Neural progenitor cell (in vitro differentiated cells): ENCODE results near the gene CEP55. TPM values are rescaled to one million over a fixed set of nuclear protein-coding genes. Genes with fewer than 3 reads are reported as not detected.

ENCODE experiments used
- DNase-seq: peaks from one replicate; pipeline ENCODE4 v3.0.0-alpha.2; 2016; ENCODE audit warnings: low spot score
- H2AFZ ChIP-seq: fragments of 200-600 bp; sonication (generic); replicated peaks from 2 replicates; pipeline ENCODE4 v1.6.1; 2016; ENCODE audit warnings: antibody characterized with exemption
- H3F3A ChIP-seq: fragments of 200-600 bp; sonication (generic); 2 replicates; pipeline ENCODE4 v1.6.1; 2016; ENCODE audit warnings: antibody characterized with exemption, low read depth
- H3K27ac ChIP-seq: fragments of 200-600 bp; sonication (generic); 2 replicates; pipeline ENCODE4 v1.5.1; 2016; ENCODE audit warnings: mild to moderate bottlenecking
- H3K27me3 ChIP-seq: fragments of 200-600 bp; sonication (generic); 2 replicates; pipeline ENCODE4 v1.6.1; 2016; ENCODE audit warnings: mild to moderate bottlenecking, moderate library complexity
- H3K36me3 ChIP-seq: fragments of 200-600 bp; sonication (generic); 2 replicates; pipeline ENCODE4 v1.5.1; 2016
- H3K4me1 ChIP-seq: fragments of 200-600 bp; sonication (generic); 2 replicates; pipeline ENCODE4 v1.6.1; 2016; ENCODE audit warnings: mixed run types
- H3K4me2 ChIP-seq: fragments of 200-600 bp; sonication (generic); 2 replicates; pipeline ENCODE4 v1.6.1; 2016
- H3K4me3 ChIP-seq: fragments of 200-600 bp; sonication (generic); 2 replicates; pipeline ENCODE4 v1.5.1; 2016
- H3K79me2 ChIP-seq: fragments of 200-600 bp; sonication (generic); 2 replicates; pipeline ENCODE4 v1.6.1; 2016; ENCODE audit warnings: low read depth
- H3K9ac ChIP-seq: fragments of 200-600 bp; sonication (generic); 2 replicates; pipeline ENCODE4 v1.6.1; 2016
- H3K9me3 ChIP-seq: fragments of 200-600 bp; sonication (generic); 2 replicates; pipeline ENCODE4 v1.5.1; 2016; ENCODE audit warnings: low read depth
- H4K20me1 ChIP-seq: fragments of 200-600 bp; sonication (generic); 2 replicates; pipeline ENCODE4 v1.6.1; 2016; ENCODE audit warnings: low read depth
- H3K27ac Mint-ChIP-seq: 3 replicates; pipeline ENCODE4 v1.8.0; 2021; ENCODE audit warnings: mixed read lengths
- H3K27me3 Mint-ChIP-seq: 2 replicates; pipeline ENCODE4 v1.8.0; 2022; ENCODE audit warnings: low read depth, mild to moderate bottlenecking, inconsistent platforms, moderate library complexity, mixed read lengths; ENCODE audit not compliant: insufficient read depth
- H3K36me3 Mint-ChIP-seq: 3 replicates; pipeline ENCODE4 v1.8.0; 2021; ENCODE audit warnings: mixed read lengths
- H3K4me1 Mint-ChIP-seq: 3 replicates; pipeline ENCODE4 v1.8.0; 2021; ENCODE audit warnings: mixed read lengths
- H3K4me3 Mint-ChIP-seq: 3 replicates; pipeline ENCODE4 v1.8.0; 2021; ENCODE audit warnings: mild to moderate bottlenecking, moderate library complexity, mixed read lengths
- H3K9me3 Mint-ChIP-seq: 3 replicates; pipeline ENCODE4 v1.8.0; 2020; ENCODE audit warnings: mixed read lengths
- CTCF ChIP-seq: fragments of 200-600 bp; sonication (generic); IDR thresholded peaks from 2 replicates; pipeline ENCODE4 v1.5.1; 2017; ENCODE audit warnings: antibody characterized with exemption, mild to moderate bottlenecking
- EZH2 ChIP-seq: fragments of 200-600 bp; sonication (generic); IDR thresholded peaks from 2 replicates; pipeline ENCODE4 v1.6.1; 2017; ENCODE audit warnings: antibody characterized with exemption, mild to moderate bottlenecking, moderate library complexity
- EZH2phosphoT487 ChIP-seq: fragments of 200-600 bp; sonication (generic); IDR thresholded peaks from 2 replicates; pipeline ENCODE4 v1.6.1; 2017; ENCODE audit warnings: antibody characterized with exemption
- total RNA-seq: library from RNA; depleted of rRNA; stranded (reverse); fragments of >200 nt; gene quantifications from 2 replicates; pipeline ENCODE4 v1.2.3, GENCODE V29; 2015; ENCODE audit warnings: low replicate concordance

The CEP55 gene
- total RNA-seq, 1 donor from 2014 or later: 57.7 TPM

- peak within 1 kb of the TSS; percentile 52 for H3K4me3 ChIP-seq
- TF ChIP-seq EZH2phosphoT487: peak; percentile 87
- TF ChIP-seq EZH2: peak; percentile 97
- TF ChIP-seq CTCF: no peak
- H3K4me3 Mint-ChIP-seq: peak within 1 kb of the TSS; percentile 83
- H3K4me1 Mint-ChIP-seq: peaks cover 27% of the 10 kb centered on the region
- no peaks in the 10 kb centered on the region for H3K9me3 ChIP-seq
- no peak within 1 kb of the TSS for H3K9ac ChIP-seq
- H3K4me1 ChIP-seq: peaks cover 25% of the 10 kb centered on the region
- H3K27me3 Mint-ChIP-seq: peaks cover 57% of the 10 kb centered on the region
- H3K4me2 ChIP-seq: peak within 1 kb of the TSS; percentile 87
- peaks cover 17% of the 10 kb centered on the region for H3F3A ChIP-seq
- no peaks in the 10 kb centered on the region for H3K79me2 ChIP-seq
- H3K27ac ChIP-seq: no peak within 1 kb of the TSS
- peak; percentile 69 for DNase-seq
- H2AFZ ChIP-seq: peak within 1 kb of the TSS; percentile 70
- no peaks in the 10 kb centered on the region for H3K36me3 Mint-ChIP-seq
- peaks cover 11% of the 10 kb centered on the region for H4K20me1 ChIP-seq
- no peak within 1 kb of the TSS for H3K27ac Mint-ChIP-seq
- H3K9me3 Mint-ChIP-seq: no peaks in the 10 kb centered on the region
- no peaks in the 10 kb centered on the region for H3K36me3 ChIP-seq
- H3K27me3 ChIP-seq: peaks cover 76% of the 10 kb centered on the region
These were observed 70.2 kb downstream of the CEP55 start, which contains the start of gene FFAR4 for GRCh38 chr10:93566435-93567276. TSS of gene FFAR4 (plus strand) at chr10:93566665. CDS start at chr10:93566721, 56 bp downstream.

- Histone ChIP-seq H3K4me2 (peak overlapping the region; percentile 87), H3K4me3 (peak overlapping the region; percentile 52), H4K20me1 (peaks cover 11% of the 10 kb centered on the region), H3K9me3 (no peaks in the 10 kb centered on the region), H3K79me2 (no peaks in the 10 kb centered on the region), H3K4me1 (peaks cover 20% of the 10 kb centered on the region), H3F3A (peaks cover 17% of the 10 kb centered on the region), H3K9ac (no peak overlapping the region), H3K27me3 (peaks cover 83% of the 10 kb centered on the region), H2AFZ (peak overlapping the region; percentile 70), H3K27ac (no peak overlapping the region), H3K36me3 (no peaks in the 10 kb centered on the region)
- no peak for DNase-seq
- Mint-ChIP-seq H3K27ac (no peak overlapping the region), H3K4me1 (peaks cover 22% of the 10 kb centered on the region), H3K9me3 (no peaks in the 10 kb centered on the region), H3K36me3 (no peaks in the 10 kb centered on the region), H3K4me3 (peak overlapping the region; percentile 83), H3K27me3 (peaks cover 63% of the 10 kb centered on the region)
- TF ChIP-seq EZH2phosphoT487: peak; percentile 74
- no peak for TF ChIP-seq CTCF
- peak; percentile 92 for TF ChIP-seq EZH2
These were observed 71.1 kb downstream of the CEP55 start for GRCh38 chr10:93567277-93568104.

GRCh38 chr10:93568105-93568390, 71.6 kb downstream of the CEP55 start:
- peaks cover 63% of the 10 kb centered on the region for H3K27me3 Mint-ChIP-seq
- H3K4me2 ChIP-seq: peak overlapping the region; percentile 87
- TF ChIP-seq EZH2 (peak; percentile 21), EZH2phosphoT487 (no peak), CTCF (no peak)
- H3F3A ChIP-seq: peaks cover 17% of the 10 kb centered on the region
- no peak overlapping the region for H3K27ac Mint-ChIP-seq
- H3K36me3 ChIP-seq: no peaks in the 10 kb centered on the region
- H3K9me3 Mint-ChIP-seq: no peaks in the 10 kb centered on the region
- no peaks in the 10 kb centered on the region for H3K79me2 ChIP-seq
- peak overlapping the region; percentile 83 for H3K4me3 Mint-ChIP-seq
- H3K27ac ChIP-seq: no peak overlapping the region
- H3K9me3 ChIP-seq: no peaks in the 10 kb centered on the region
- no peak overlapping the region for H2AFZ ChIP-seq
- H3K27me3 ChIP-seq: peaks cover 89% of the 10 kb centered on the region
- no peak overlapping the region for H3K9ac ChIP-seq
- peaks cover 11% of the 10 kb centered on the region for H4K20me1 ChIP-seq
- peak; percentile 16 for DNase-seq
- H3K4me3 ChIP-seq: peak overlapping the region; percentile 17
- peaks cover 20% of the 10 kb centered on the region for H3K4me1 ChIP-seq
- peaks cover 20% of the 10 kb centered on the region for H3K4me1 Mint-ChIP-seq
- no peaks in the 10 kb centered on the region for H3K36me3 Mint-ChIP-seq
